Loucy (cell line): ENCODE measurements around the gene LSP1.

ENCODE experiments used
- H2AFZ ChIP-seq: fragments of 200-600 bp; sonication (generic); 2 replicates; pipeline ENCODE4 v1.6.0; 2016; ENCODE audit warnings: antibody characterized with exemption, mild to moderate bottlenecking, low read length, moderate library complexity
- H3F3A ChIP-seq: fragments of 200-600 bp; 2 replicates; pipeline ENCODE4 v1.6.0; 2016; ENCODE audit warnings: antibody characterized with exemption, low read depth, mild to moderate bottlenecking
- H3K27me3 ChIP-seq: fragments of 200-600 bp; sonication (generic); 2 replicates; pipeline ENCODE4 v1.6.1; 2014; ENCODE audit warnings: low read length, mild to moderate bottlenecking; ENCODE audit not compliant: insufficient read depth, poor library complexity, severe bottlenecking
- H3K36me3 ChIP-seq: fragments of 200-600 bp; sonication (generic); 2 replicates; pipeline ENCODE4 v1.6.1; 2016; ENCODE audit warnings: low read length; ENCODE audit not compliant: insufficient read depth
- H3K4me1 ChIP-seq: fragments of 200-600 bp; sonication (generic); 2 replicates; pipeline ENCODE4 v1.5.1; 2014; ENCODE audit warnings: low read length, mild to moderate bottlenecking; ENCODE audit not compliant: insufficient read depth, poor library complexity, severe bottlenecking
- H3K4me2 ChIP-seq: fragments of 200-600 bp; sonication (generic); 2 replicates; pipeline ENCODE4 v1.6.0; 2014; ENCODE audit warnings: antibody characterized with exemption, low read length, low read depth, mild to moderate bottlenecking; ENCODE audit not compliant: poor library complexity, severe bottlenecking
- H3K4me3 ChIP-seq: fragments of 200-600 bp; sonication (generic); 2 replicates; pipeline ENCODE4 v1.5.1; 2014; ENCODE audit warnings: low read length, mild to moderate bottlenecking, mixed read lengths; ENCODE audit not compliant: poor library complexity, severe bottlenecking
- H3K79me2 ChIP-seq: fragments of 200-600 bp; sonication (generic); 2 replicates; pipeline ENCODE4 v1.6.1; 2014; ENCODE audit warnings: low read length; ENCODE audit not compliant: insufficient read depth
- H3K9ac ChIP-seq: fragments of 200-600 bp; sonication (generic); 2 replicates; pipeline ENCODE4 v1.6.0; 2014; ENCODE audit warnings: mild to moderate bottlenecking, low read depth, low read length, moderate library complexity; ENCODE audit not compliant: poor library complexity, severe bottlenecking
- H3K9me2 ChIP-seq: fragments of 200-600 bp; sonication (generic); replicated peaks from 2 replicates; pipeline ENCODE4 v1.6.1; 2016; ENCODE audit warnings: low read depth, low read length, mixed read lengths
- H3K9me3 ChIP-seq: fragments of 200-600 bp; sonication (generic); 2 replicates; pipeline ENCODE4 v1.6.1; 2014; ENCODE audit warnings: mild to moderate bottlenecking, antibody characterized with exemption, low read length, low read depth; ENCODE audit not compliant: insufficient read depth
- H4K20me1 ChIP-seq: fragments of 200-600 bp; sonication (generic); 2 replicates; pipeline ENCODE4 v1.6.0; 2014; ENCODE audit warnings: antibody characterized with exemption, low read length, mild to moderate bottlenecking; ENCODE audit not compliant: insufficient read depth, poor library complexity, severe bottlenecking
- EZH2phosphoT487 ChIP-seq: fragments of 200-600 bp; IDR thresholded peaks from 2 replicates; pipeline ENCODE4 v1.6.1; 2018; ENCODE audit warnings: antibody characterized with exemption, mild to moderate bottlenecking, moderate library complexity, borderline replicate concordance
- TF ChIP-seq, protein P1 (sequence below): fragments of 200-600 bp; sonication (generic); conservative IDR thresholded peaks from 2 replicates; pipeline ENCODE4 v1.5.1; 2014; ENCODE audit warnings: mild to moderate bottlenecking, antibody characterized with exemption, low read length

LSP1 gene

DNA sequence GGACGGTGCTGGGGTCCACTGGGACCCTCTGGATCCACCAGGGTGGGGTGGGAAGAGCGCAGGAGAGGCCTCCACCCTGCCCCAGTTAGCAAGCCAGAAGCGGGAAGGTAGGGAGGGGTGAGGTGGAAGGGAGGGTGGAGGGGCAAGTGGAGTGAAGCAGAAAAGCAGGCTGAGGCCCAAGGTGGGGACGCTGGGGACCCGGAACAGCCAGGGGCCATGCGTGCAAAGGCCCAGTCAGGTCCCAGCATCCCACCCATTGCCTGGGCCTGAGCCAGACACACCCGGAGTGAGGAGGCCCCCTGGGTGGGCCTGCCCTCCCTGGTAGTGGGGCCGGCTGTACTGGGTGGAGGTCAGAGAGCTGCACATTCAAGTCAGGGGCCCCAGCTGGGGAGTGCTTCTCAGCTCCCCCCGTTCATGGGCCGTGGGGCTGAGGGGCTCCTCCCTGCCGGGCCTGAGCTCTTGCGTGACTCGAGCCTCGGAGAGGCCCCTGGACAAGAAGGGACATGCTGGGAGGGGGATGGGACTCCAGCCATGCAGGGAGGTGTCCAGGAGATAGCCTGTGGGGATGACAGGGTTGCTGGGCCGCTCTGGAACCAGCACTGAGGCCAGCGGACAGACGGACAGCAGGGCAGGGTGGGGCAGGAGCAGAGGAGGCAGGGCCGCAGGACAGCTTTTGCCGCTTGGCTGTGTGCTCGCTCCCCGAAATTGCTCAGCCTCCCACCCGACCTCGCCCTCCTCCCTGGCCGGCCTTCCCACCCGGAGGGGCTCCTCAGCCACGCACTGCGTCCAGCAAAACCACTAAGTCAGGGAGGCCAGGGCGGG is 74.4 kb downstream of the LSP1 start:
- no peak for TF ChIP-seq EZH2phosphoT487
- TF ChIP-seq, protein P1, sequence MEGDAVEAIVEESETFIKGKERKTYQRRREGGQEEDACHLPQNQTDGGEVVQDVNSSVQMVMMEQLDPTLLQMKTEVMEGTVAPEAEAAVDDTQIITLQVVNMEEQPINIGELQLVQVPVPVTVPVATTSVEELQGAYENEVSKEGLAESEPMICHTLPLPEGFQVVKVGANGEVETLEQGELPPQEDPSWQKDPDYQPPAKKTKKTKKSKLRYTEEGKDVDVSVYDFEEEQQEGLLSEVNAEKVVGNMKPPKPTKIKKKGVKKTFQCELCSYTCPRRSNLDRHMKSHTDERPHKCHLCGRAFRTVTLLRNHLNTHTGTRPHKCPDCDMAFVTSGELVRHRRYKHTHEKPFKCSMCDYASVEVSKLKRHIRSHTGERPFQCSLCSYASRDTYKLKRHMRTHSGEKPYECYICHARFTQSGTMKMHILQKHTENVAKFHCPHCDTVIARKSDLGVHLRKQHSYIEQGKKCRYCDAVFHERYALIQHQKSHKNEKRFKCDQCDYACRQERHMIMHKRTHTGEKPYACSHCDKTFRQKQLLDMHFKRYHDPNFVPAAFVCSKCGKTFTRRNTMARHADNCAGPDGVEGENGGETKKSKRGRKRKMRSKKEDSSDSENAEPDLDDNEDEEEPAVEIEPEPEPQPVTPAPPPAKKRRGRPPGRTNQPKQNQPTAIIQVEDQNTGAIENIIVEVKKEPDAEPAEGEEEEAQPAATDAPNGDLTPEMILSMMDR, result no peak
- no peaks in the 10 kb centered on the region for H3K27me3 ChIP-seq
- H3K9me3 ChIP-seq, result no peaks in the 10 kb centered on the region
- no peaks in the 10 kb centered on the region for H3F3A ChIP-seq
- H3K9ac ChIP-seq, result no peak overlapping the region
- no peaks in the 10 kb centered on the region for H4K20me1 ChIP-seq
- H2AFZ ChIP-seq, result no peak overlapping the region
- H3K36me3 ChIP-seq, result no peaks in the 10 kb centered on the region
- H3K4me1 ChIP-seq, result peaks cover 5% of the 10 kb centered on the region
- H3K4me2 ChIP-seq, result no peak overlapping the region
- no peaks in the 10 kb centered on the region for H3K79me2 ChIP-seq
- no peak overlapping the region for H3K4me3 ChIP-seq
- no peaks in the 10 kb centered on the region for H3K9me2 ChIP-seq

DNA sequence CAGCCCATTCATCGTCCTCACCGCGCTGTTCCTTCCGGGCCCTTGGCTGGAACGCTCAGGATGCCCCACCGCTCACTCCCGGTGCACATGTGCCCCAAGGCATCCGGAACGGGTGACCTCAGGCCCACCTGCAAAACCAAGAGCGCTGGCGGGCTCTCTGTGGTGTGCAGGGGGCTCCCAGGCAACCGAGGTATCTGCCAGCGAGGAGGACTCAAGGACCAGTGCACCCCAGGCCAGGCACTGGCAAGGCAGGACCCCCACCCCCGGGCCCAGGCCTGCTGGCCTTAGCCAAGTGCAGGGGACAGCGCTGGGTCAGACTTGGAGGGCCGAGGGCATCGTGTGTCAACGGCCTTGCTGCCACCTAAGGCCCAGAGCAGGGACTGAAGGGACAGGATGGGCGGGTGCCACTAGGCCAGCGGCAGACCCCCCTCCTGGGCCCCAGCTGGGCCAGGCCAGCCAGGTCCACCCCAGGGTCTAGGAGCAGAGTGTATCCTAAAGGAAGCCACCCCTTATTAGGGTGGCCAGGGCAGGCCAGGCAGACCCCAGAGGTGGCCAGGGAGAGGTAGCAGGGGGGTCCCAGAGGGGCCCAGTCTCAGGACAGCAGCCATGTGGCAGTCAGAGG is 75.1 kb downstream of the LSP1 start:
- no peak overlapping the region for H3K4me2 ChIP-seq
- H4K20me1 ChIP-seq, result no peaks in the 10 kb centered on the region
- H3K9ac ChIP-seq, result no peak overlapping the region
- no peaks in the 10 kb centered on the region for H3K27me3 ChIP-seq
- H3K4me3 ChIP-seq, result no peak overlapping the region
- H2AFZ ChIP-seq, result no peak overlapping the region
- H3K4me1 ChIP-seq, result peaks cover 2% of the 10 kb centered on the region
- H3K9me3 ChIP-seq, result no peaks in the 10 kb centered on the region
- no peak for TF ChIP-seq EZH2phosphoT487
- TF ChIP-seq, protein P1, result no peak
- no peaks in the 10 kb centered on the region for H3K9me2 ChIP-seq
- H3F3A ChIP-seq, result no peaks in the 10 kb centered on the region
- no peaks in the 10 kb centered on the region for H3K36me3 ChIP-seq
- no peaks in the 10 kb centered on the region for H3K79me2 ChIP-seq

DNA sequence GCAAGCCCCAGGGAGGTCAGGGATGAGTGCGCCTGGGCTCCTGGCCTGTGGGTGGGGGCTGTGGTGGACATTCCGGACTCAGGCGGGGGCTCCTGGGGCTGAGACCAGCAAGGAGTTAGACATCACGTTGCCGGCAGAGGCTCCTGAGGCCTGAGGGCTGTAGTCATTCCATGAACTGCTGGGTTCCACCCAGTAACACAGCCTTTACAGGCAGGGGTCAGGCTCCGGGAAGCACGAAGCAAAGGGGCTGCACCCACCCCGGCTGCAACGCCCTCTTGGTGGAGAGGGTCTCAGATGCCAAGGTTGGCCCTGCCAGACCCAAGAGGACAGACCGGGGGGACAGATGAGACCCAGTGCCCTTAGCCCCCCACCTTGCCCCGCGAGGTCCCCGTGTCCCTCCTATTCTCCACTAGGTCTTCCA is 75.6 kb downstream of the LSP1 start:
- H4K20me1 ChIP-seq, result no peaks in the 10 kb centered on the region
- TF ChIP-seq EZH2phosphoT487, result no peak
- TF ChIP-seq, protein P1, result no peak
- no peak overlapping the region for H3K4me3 ChIP-seq
- H3K9ac ChIP-seq, result no peak overlapping the region
- no peaks in the 10 kb centered on the region for H3K9me2 ChIP-seq
- H3K4me2 ChIP-seq, result no peak overlapping the region
- H3K36me3 ChIP-seq, result no peaks in the 10 kb centered on the region
- no peaks in the 10 kb centered on the region for H3K27me3 ChIP-seq
- H3K79me2 ChIP-seq, result no peaks in the 10 kb centered on the region
- no peaks in the 10 kb centered on the region for H3K9me3 ChIP-seq
- H3F3A ChIP-seq, result no peaks in the 10 kb centered on the region
- no peak overlapping the region for H2AFZ ChIP-seq
- H3K4me1 ChIP-seq, result no peaks in the 10 kb centered on the region
